Measurements from ENCODE around the gene PSMB7. TPM values are rescaled to one million over a fixed set of nuclear protein-coding genes. Genes with fewer than 3 reads are reported as not detected.

PSMB7 gene
- total and polyA plus RNA-seq, 2 of the 4 experiments (the other 2 are of a cell fraction): 340 to 430 TPM

DNA sequence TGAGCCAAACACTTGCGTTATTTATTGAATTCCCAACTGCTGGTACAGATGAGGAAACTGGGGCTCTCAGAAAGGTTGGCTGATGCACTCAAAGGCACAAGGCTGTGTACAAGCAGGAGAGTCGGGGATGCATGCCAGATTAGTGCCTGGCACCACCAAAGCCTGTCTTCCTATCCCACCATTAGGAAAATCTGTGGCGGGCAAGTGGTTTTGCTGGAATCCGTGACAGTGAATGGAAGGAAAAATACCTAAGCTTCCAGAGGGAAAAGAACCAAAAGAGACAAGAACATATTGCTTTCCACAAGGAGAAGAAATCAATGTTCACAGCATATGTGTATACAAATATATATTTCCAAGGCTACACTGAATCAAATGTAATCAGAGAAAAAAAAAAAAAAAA, 51.1 kb downstream of the PSMB7 start:
- Histone ChIP-seq H2AFZ (replicated peaks; ENCODE audit: low read length, poor library complexity) (no peak overlapping the region), H3K27ac (ENCODE audit: insufficient read depth, low read length) (no peak overlapping the region), H2BK20ac (ENCODE audit: low read depth, low read length) (no peak overlapping the region), H3K36me3 (ENCODE audit: control insufficient read depth, insufficient read depth, low read length) (peaks cover 13% of the 10 kb centered on the region), H3K4me3 (ENCODE audit: insufficient read depth, low read depth, low read length) (no peak overlapping the region), H2BK5ac (ENCODE audit: low read depth, low read length, poor library complexity, severe bottlenecking) (no peak overlapping the region), H3K18ac (ENCODE audit: low read depth, low read length) (no peak overlapping the region), H4K20me1 (ENCODE audit: insufficient read depth, low read length) (peaks cover 83% of the 10 kb centered on the region), H3K9me3 (ENCODE audit: control insufficient read depth, insufficient read depth, low read length) (no peaks in the 10 kb centered on the region), H3K9me1 (ENCODE audit: insufficient read depth, low read length) (peaks cover 44% of the 10 kb centered on the region), H3K14ac (replicated peaks; ENCODE audit: low read depth, low read length) (no peak overlapping the region), H3K23ac (ENCODE audit: low read depth, low read length) (no peak overlapping the region), H3K27me3 (ENCODE audit: control insufficient read depth, insufficient read depth, low read length) (no peaks in the 10 kb centered on the region), H2AK9ac (replicated peaks; ENCODE audit: low read depth, low read length, poor library complexity) (no peak overlapping the region), H2BK15ac (ENCODE audit: low read depth, low read length) (no peak overlapping the region), H2BK120ac (ENCODE audit: low read depth, low read length) (no peak overlapping the region), H2AK5ac (ENCODE audit: low read depth, low read length) (no peak overlapping the region), H3K4me1 (ENCODE audit: control insufficient read depth, insufficient read depth, low read length) (peaks cover 18% of the 10 kb centered on the region), H3K56ac (ENCODE audit: extremely low read depth, insufficient read depth, low read length) (no peak overlapping the region), H4K5ac (ENCODE audit: low read depth, low read length) (no peak overlapping the region), H3K9ac (ENCODE audit: low read depth, low read length) (no peak overlapping the region), H3K4ac (ENCODE audit: low read depth, low read length) (no peak overlapping the region), H3K4me2 (ENCODE audit: low read depth, low read length) (no peak overlapping the region), H4K91ac (ENCODE audit: insufficient read depth, low read depth, low read length) (no peak overlapping the region), H3K79me1 (ENCODE audit: low read depth in 1 of 2, low read length in 2 of 2) (peaks cover 25 to 91% of the 10 kb centered on the region in 2 experiments), H4K8ac (ENCODE audit: low read depth in 2 of 2, low read length in 2 of 2) (no peak overlapping the region)
- POLR2A ChIA-PET (ENCODE audit: unreplicated experiment): no interaction called here
- ATAC-seq (ENCODE audit: low read depth) (no peak), DNase-seq (no peak)
- no peak for TF ChIP-seq BHLHE40 (IDR thresholded peaks at IDR 0.05; ENCODE audit: low read depth, low read length)
- TF ChIP-seq, protein P1, sequence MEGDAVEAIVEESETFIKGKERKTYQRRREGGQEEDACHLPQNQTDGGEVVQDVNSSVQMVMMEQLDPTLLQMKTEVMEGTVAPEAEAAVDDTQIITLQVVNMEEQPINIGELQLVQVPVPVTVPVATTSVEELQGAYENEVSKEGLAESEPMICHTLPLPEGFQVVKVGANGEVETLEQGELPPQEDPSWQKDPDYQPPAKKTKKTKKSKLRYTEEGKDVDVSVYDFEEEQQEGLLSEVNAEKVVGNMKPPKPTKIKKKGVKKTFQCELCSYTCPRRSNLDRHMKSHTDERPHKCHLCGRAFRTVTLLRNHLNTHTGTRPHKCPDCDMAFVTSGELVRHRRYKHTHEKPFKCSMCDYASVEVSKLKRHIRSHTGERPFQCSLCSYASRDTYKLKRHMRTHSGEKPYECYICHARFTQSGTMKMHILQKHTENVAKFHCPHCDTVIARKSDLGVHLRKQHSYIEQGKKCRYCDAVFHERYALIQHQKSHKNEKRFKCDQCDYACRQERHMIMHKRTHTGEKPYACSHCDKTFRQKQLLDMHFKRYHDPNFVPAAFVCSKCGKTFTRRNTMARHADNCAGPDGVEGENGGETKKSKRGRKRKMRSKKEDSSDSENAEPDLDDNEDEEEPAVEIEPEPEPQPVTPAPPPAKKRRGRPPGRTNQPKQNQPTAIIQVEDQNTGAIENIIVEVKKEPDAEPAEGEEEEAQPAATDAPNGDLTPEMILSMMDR (conservative IDR thresholded peaks at IDR 0.05; ENCODE audit: low read depth, low read length): no peak
- TF ChIP-seq MAZ (IDR thresholded peaks at IDR 0.05; ENCODE audit: borderline replicate concordance, low read depth, low read length): no peak
- intact Hi-C loops (cut with micrococcal nuclease): no loop called here
- dilution Hi-C loops (cut with HindIII; ENCODE audit: low sequenced_read_pairs, unreplicated experiment): no loop called here
- no TSS peak for BruUV-seq (replicated peaks)
- in situ Hi-C loops (cut with MboI; ENCODE audit: low sequenced_read_pairs): no loop called here
- WGBS, 2 experiments (ENCODE audit: extremely low coverage in 2 of 2, insufficient read length in 1 of 2): 100% methylated on average over 1 of the region's 4 CpGs; no CpG with 5 or more reads in 1 of the 2 experiments
- CTCF ChIA-PET: no interaction called here
